A549 (cell line): ENCODE data around the gene PARD6G.

Experiments
- CHD4 ChIP-seq: fragments of 200-600 bp; sonication (generic); IDR thresholded peaks from 2 replicates; pipeline ENCODE4 v1.6.1; 2016; ENCODE audit warnings: antibody characterized with exemption, mild to moderate bottlenecking, borderline replicate concordance
- CTCF ChIP-seq: fragments of >200 bp; sonication (Bioruptor Twin); formaldehyde crosslinking; IDR thresholded peaks from 3 replicates; pipeline ENCODE4 v1.5.1; 2016
- EHF ChIP-seq: fragments of 250-450 bp; sonication (Bioruptor Pico); IDR thresholded peaks from 2 replicates; pipeline ENCODE4 v1.5.0; 2020; ENCODE audit warnings: mild to moderate bottlenecking
- EP300 ChIP-seq, 2 experiments: fragments of >200 bp; sonication (Bioruptor Twin); formaldehyde crosslinking; IDR thresholded peaks; 2 replicates in 1 of 2; 3 replicates in 1 of 2; pipeline ENCODE4 v1.6.1; 2016 to 2017
- JUNB ChIP-seq: fragments of >200 bp; sonication (Bioruptor Twin); formaldehyde crosslinking; IDR thresholded peaks from 2 replicates; pipeline ENCODE4 v1.6.1; 2016
- KDM1A ChIP-seq: fragments of 200-600 bp; sonication (generic); IDR thresholded peaks from 2 replicates; pipeline ENCODE4 v1.6.1; 2016; ENCODE audit warnings: low read depth, mild to moderate bottlenecking
- MAFK ChIP-seq: fragments of 450-650 bp; IDR thresholded peaks from 2 replicates; pipeline ENCODE4 v1.6.1; 2014; ENCODE audit not compliant: partially characterized antibody
- NR3C1 ChIP-seq: fragments of >200 bp; sonication (Bioruptor Twin); formaldehyde crosslinking; IDR thresholded peaks from 3 replicates; pipeline ENCODE4 v1.6.1; 2017
- POLR2A ChIP-seq: IDR thresholded peaks from 2 replicates; pipeline ENCODE4 v1.6.1; 2012; ENCODE audit warnings: mild to moderate bottlenecking, low read length
- RARB ChIP-seq: fragments of 250-450 bp; sonication (Bioruptor Pico); IDR thresholded peaks from 2 replicates; pipeline ENCODE4 v1.8.0; 2021; ENCODE audit warnings: mild to moderate bottlenecking, moderate library complexity
- RFX5 ChIP-seq: fragments of 450-650 bp; IDR thresholded peaks from 2 replicates; pipeline ENCODE4 v1.7.1; 2014; ENCODE audit warnings: antibody characterized with exemption, mild to moderate bottlenecking, moderate library complexity
- ZFP36 ChIP-seq: fragments of 450-650 bp; IDR thresholded peaks from 2 replicates; pipeline ENCODE4 v1.6.1; 2014; ENCODE audit warnings: borderline replicate concordance; ENCODE audit not compliant: partially characterized antibody
- TF ChIP-seq, protein P1 (sequence below): fragments of 450-650 bp; IDR thresholded peaks from 2 replicates; pipeline ENCODE4 v1.6.1; 2014; ENCODE audit warnings: antibody characterized with exemption
- TF ChIP-seq, protein P2 (sequence below): IDR thresholded peaks from 2 replicates; pipeline ENCODE4 v1.6.1; 2012

DNA sequence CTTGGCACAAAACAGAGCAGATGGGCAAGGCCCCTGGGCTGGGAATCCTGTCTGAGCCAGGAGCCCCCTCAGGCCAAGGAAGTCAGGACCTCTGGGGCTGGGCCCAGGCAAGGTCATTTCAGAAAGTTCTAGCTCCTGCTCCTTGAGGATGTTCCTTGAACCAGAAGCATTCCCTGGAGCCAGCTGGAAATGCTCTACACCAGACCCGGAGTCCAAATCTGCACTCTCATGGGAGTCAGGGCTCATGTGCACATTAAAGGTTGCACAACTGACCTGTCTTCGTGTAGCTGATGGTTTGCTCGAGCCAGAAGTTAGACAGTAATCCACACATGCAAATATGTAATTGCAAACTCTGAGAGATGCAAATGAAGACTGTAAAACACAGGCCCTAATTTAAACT lies 18.0 kb downstream of the PARD6G start:
- TF ChIP-seq RARB (CRISPR knock-in tag) = no peak
- TF ChIP-seq CTCF = no peak
- TF ChIP-seq POLR2A = no peak
- TF ChIP-seq RFX5 = no peak
- no peak for TF ChIP-seq EP300 (IDR thresholded peaks at IDR 0.05)
- TF ChIP-seq KDM1A = no peak
- TF ChIP-seq, protein P1, sequence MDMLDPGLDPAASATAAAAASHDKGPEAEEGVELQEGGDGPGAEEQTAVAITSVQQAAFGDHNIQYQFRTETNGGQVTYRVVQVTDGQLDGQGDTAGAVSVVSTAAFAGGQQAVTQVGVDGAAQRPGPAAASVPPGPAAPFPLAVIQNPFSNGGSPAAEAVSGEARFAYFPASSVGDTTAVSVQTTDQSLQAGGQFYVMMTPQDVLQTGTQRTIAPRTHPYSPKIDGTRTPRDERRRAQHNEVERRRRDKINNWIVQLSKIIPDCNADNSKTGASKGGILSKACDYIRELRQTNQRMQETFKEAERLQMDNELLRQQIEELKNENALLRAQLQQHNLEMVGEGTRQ = no peak
- TF ChIP-seq CHD4 = no peak
- TF ChIP-seq ZFP36 = no peak
- TF ChIP-seq NR3C1 = no peak
- no peak for TF ChIP-seq JUNB
- no peak for TF ChIP-seq EHF
- TF ChIP-seq, protein P2, sequence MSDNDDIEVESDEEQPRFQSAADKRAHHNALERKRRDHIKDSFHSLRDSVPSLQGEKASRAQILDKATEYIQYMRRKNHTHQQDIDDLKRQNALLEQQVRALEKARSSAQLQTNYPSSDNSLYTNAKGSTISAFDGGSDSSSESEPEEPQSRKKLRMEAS = no peak
- no peak for TF ChIP-seq MAFK
